Activated CD4-positive, CD25-positive, alpha-beta regulatory T cell treated with anti-CD3 and anti-CD28 coated beads, Interleukin-2, amount 50 U/mL, for 16 hours (primary cell): ENCODE measurements around the gene MPPED2.

Experiments used
- DNase-seq: peaks from one replicate; pipeline ENCODE4 v3.0.0-alpha.2; 2020; ENCODE audit warnings: low read depth, low spot score

MPPED2 gene

GRCh38 chr11:30453705-30454104 is 132.4 kb downstream of the MPPED2 start:
- DNase-seq: no peak

- DNase-seq: no peak
These were observed 133.3 kb downstream of the MPPED2 start for GRCh38 chr11:30452842-30453241.

GRCh38 chr11:30452114-30452513 is 134.0 kb downstream of the MPPED2 start:
- no peak for DNase-seq

GRCh38 chr11:30451626-30452025 is 134.5 kb downstream of the MPPED2 start:
- DNase-seq: no peak

- DNase-seq: no peak
These were observed 135.0 kb downstream of the MPPED2 start for GRCh38 chr11:30451167-30451566.

- DNase-seq: no peak
These were observed 139.0 kb downstream of the MPPED2 start for GRCh38 chr11:30447058-30447640.

- no peak for DNase-seq
These were observed 139.6 kb downstream of the MPPED2 start for GRCh38 chr11:30446520-30446919.

GRCh38 chr11:30445056-30445455 is 141.1 kb downstream of the MPPED2 start:
- DNase-seq: no peak

- DNase-seq: no peak
These were observed 145.6 kb downstream of the MPPED2 start for GRCh38 chr11:30440510-30440909.

- DNase-seq: no peak
These were observed 149.4 kb downstream of the MPPED2 start for GRCh38 chr11:30436801-30437200.

GRCh38 chr11:30435488-30435887 is 150.7 kb downstream of the MPPED2 start:
- DNase-seq: no peak

GRCh38 chr11:30434901-30435300 is 151.3 kb downstream of the MPPED2 start:
- DNase-seq: no peak

GRCh38 chr11:30433831-30434230 is 152.3 kb downstream of the MPPED2 start:
- DNase-seq: no peak

- no peak for DNase-seq
These were observed 153.4 kb downstream of the MPPED2 start for GRCh38 chr11:30432716-30433115.

- no peak for DNase-seq
These were observed 154.0 kb downstream of the MPPED2 start for GRCh38 chr11:30432178-30432577.

- no peak for DNase-seq
These were observed 154.9 kb downstream of the MPPED2 start for GRCh38 chr11:30431127-30431814.

- DNase-seq: no peak
These were observed 156.6 kb downstream of the MPPED2 start for GRCh38 chr11:30429550-30429949.

GRCh38 chr11:30426781-30427180 is 159.4 kb downstream of the MPPED2 start:
- no peak for DNase-seq

- DNase-seq: no peak
These were observed 161.3 kb downstream of the MPPED2 start for GRCh38 chr11:30424844-30425243.

GRCh38 chr11:30424321-30424720 is 161.8 kb downstream of the MPPED2 start:
- DNase-seq: no peak

- DNase-seq: no peak
These were observed 162.3 kb downstream of the MPPED2 start for GRCh38 chr11:30423886-30424285.

GRCh38 chr11:30423279-30423648 is 162.9 kb downstream of the MPPED2 start:
- no peak for DNase-seq

- no peak for DNase-seq
These were observed 163.5 kb downstream of the MPPED2 start for GRCh38 chr11:30422447-30423278.
